Esophagus squamous epithelium (tissue), 4 donors: ENCODE measurements around the gene TARS2.

Experiments used
- POLR2A ChIP-seq, 4 donors: fragments of 450-650 bp; IDR thresholded peaks; one replicate each; pipeline ENCODE4 v1.6.1; 2017; ENCODE audit warnings: antibody characterized with exemption in 4 of 4, mild to moderate bottlenecking in 4 of 4, moderate library complexity in 3 of 4
- TF ChIP-seq, protein P1 (sequence below), 6 experiments: fragments of 450-650 bp in 4 of 6; fragments of 200-600 bp in 2 of 6; sonication (generic) in 2 of 6; IDR thresholded peaks; one replicate each; pipeline ENCODE4 v1.5.1; 2016 to 2019; ENCODE audit warnings: antibody characterized with exemption in 6 of 6, mild to moderate bottlenecking in 4 of 6, moderate library complexity in 4 of 6

- no peak for TF ChIP-seq POLR2A (IDR thresholded peaks at IDR 0.05)
- TF ChIP-seq, protein P1, sequence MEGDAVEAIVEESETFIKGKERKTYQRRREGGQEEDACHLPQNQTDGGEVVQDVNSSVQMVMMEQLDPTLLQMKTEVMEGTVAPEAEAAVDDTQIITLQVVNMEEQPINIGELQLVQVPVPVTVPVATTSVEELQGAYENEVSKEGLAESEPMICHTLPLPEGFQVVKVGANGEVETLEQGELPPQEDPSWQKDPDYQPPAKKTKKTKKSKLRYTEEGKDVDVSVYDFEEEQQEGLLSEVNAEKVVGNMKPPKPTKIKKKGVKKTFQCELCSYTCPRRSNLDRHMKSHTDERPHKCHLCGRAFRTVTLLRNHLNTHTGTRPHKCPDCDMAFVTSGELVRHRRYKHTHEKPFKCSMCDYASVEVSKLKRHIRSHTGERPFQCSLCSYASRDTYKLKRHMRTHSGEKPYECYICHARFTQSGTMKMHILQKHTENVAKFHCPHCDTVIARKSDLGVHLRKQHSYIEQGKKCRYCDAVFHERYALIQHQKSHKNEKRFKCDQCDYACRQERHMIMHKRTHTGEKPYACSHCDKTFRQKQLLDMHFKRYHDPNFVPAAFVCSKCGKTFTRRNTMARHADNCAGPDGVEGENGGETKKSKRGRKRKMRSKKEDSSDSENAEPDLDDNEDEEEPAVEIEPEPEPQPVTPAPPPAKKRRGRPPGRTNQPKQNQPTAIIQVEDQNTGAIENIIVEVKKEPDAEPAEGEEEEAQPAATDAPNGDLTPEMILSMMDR (IDR thresholded peaks at IDR 0.05) = no peak
Observed at GRCh38 chr1:150511985-150512660, 24.9 kb downstream of the TARS2 start.
